ENCODE data around the gene AXIN1. TPM values are rescaled to one million over a fixed set of nuclear protein-coding genes. Genes with fewer than 3 reads are reported as not detected.
"Not testable (repeated sequence)": the region's sequence is repeated elsewhere in the genome, so short reads cannot be mapped to it uniquely, and the experiment has no call there.

AXIN1 gene
- polyA plus RNA-seq, 5 donors, result 12.0 to 23.1 (median 17.7) TPM

- no peak for DNase-seq
Measured at GRCh38 chr16:370979-371514, 18.5 kb upstream of the AXIN1 start.

DNA sequence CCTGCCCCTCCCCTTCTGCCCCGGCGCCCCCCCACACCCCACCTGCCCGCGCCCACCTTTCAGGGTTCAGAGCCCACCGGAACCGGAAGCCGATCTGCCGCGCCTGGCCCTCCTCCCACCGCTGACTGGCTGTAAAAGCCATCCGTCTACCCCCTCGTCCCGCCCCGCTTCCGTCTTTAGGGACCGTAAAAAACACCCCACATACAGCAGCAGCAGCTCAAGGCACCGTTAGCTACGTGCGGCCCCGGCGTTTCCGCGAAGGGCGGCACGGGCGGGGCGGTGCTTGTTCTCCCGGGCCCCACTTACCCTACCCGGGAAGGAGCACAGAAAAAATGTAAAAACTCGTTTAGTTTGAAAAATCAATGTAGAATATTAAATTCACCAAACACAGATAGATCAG is 17.9 kb upstream of the AXIN1 start, which contains the start of gene MRPL28:
MRPL28 (minus strand) TSS at position 96 of the 400 bp plus-strand sequence. CDS start 320 bp downstream, outside the sequence.
- peak; percentile 91 to 93 for DNase-seq

GRCh38 chr16:369866-370436 is 17.4 kb upstream of the AXIN1 start:
- DNase-seq, result no peak

GRCh38 chr16:369275-369865 is 16.8 kb upstream of the AXIN1 start:
- DNase-seq, result no peak

GRCh38 chr16:368388-369158 is 16.1 kb upstream of the AXIN1 start:
- DNase-seq, result no peak

GRCh38 chr16:367333-367903 is 14.9 kb upstream of the AXIN1 start:
- DNase-seq, result no peak

GRCh38 chr16:366476-366875 is 14.0 kb upstream of the AXIN1 start:
- no peak for DNase-seq

GRCh38 chr16:364595-365491 is 12.3 kb upstream of the AXIN1 start:
- DNase-seq, result no peak

DNA sequence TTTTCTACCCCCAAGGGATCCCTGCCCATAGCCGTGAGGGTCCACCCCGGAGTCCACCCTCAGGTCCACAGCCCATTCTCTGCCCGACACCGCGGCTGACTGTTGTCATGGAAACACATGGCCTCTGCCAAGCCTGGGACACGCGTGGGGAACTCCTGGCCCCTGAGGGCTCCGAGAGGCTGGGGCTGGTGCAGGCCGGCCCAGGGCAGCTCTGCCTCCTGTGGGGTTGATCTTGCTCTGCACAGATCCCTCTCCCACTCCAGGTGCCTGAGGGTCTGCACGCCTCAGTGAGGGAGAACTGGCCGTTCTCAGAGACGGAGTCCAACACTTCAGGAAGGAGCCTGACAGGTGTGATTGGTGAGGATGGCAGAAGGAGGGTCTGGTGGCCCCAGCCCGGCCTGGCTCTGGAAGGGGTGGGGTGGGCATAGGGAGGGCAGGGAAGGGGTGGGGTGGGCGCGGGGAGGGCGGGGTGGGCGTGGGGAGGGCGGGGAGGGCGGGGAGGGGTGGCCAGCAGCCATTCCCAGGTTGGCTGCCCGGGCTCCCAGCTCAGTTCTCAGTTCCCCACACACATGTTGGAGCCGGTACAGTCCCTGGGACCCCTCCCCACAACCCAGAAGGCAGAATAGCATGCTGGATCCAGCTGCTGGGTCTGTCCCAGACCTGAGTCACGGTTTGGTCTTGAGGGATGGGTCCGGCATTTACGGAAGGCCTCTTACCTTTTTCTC is 11.4 kb upstream of the AXIN1 start:
- no peak for DNase-seq

DNA sequence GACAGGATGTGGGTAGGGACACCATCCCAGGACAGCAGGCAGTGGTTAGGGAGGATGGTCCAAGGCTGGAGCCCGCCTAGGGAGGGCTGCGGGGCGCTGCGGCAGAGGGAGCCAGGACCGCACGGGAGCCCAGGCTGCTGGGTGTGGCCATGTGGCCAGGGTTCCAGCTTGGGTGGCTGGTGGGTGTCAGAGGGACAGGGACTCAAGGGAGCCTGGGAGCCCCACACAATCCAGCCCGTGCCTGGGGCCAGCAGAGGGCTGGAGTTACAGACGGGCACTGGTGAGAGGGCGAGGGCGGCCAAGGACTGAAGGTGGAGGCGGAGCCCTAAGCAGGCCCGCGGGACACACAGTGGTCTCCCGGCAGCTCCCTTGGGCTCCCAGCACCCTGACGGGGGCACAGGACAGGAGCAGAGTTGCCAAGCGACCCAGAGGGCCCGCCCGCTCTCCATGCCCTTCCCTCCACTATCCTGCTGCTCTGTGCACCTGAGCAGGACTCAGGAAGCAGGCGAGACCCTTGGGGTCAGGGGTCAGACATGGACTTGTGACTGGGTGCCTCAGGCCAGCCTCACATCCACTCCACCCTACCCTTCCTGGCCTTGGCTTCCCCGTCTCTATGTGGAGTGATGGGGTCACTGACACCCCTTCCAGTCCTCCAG is 10.7 kb upstream of the AXIN1 start:
- DNase-seq, result no peak

GRCh38 chr16:362702-362999 is 10.1 kb upstream of the AXIN1 start:
- not testable (repeated sequence) for DNase-seq

GRCh38 chr16:361872-362701 is 9.6 kb upstream of the AXIN1 start:
- no peak for DNase-seq

DNA sequence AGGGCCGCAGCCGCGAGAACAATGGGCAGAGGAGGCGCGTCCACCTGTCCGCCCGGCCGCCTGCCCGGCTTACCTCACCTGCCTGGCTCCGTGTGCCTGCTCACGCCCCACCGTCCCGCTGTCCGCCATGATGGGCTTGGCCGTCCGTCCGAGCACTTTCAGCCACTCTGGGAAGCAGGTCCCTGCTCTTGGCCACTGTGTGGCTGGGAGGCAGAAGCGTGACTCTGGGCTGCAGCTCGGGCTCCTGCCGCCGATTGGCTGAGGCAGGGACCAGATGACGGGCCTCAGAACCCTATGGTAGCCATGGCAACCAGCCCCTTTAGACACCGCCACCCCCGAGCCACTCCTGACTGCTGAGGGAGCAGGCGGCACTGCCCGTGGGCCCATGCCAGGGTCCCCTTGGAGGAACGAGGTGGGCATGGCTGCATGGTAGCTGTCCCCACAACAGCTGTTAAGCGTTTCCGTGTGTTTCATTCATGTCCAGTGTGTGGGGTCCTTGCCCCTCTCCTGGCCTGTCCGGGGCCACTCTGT is 8.9 kb upstream of the AXIN1 start:
- no peak for DNase-seq

- DNase-seq, result no peak
Measured at GRCh38 chr16:360698-361336, 8.3 kb upstream of the AXIN1 start.

- no peak for DNase-seq
Measured at GRCh38 chr16:359871-360697, 7.6 kb upstream of the AXIN1 start.

DNA sequence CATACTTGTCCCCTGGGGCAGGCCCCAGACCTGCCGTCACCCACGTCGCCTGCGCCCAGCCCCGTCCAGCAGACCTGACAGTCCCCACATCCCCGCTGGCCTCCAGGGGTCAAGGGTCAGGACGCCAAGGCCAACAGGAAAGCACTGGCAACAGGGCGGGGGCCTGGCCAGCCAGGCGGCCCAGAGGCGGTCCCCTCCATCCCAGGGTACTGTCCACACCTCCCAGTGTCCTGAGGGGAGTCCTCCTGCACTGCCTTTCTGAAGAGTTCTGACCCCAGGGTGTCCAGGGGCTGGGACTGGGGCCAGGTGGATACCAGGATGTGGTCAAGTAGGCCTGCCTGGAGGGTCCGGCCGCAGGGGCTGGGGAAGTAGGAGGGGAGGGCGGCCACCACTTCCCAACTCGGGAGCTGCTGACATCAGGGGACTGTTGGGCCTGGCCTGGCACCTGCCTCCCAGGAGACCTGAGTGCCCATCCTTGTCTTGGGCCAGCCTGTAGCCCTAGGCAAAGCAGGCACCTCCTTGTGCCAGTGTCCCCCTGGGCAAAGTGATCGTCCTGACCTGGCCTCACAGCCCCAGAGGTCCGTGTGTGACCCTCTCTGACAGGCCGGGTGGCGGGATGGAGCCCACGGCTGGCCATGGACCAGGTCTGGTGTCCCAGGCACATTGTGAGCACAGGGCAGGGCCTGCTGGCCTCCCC is 6.7 kb upstream of the AXIN1 start:
- DNase-seq, result no peak

DNA sequence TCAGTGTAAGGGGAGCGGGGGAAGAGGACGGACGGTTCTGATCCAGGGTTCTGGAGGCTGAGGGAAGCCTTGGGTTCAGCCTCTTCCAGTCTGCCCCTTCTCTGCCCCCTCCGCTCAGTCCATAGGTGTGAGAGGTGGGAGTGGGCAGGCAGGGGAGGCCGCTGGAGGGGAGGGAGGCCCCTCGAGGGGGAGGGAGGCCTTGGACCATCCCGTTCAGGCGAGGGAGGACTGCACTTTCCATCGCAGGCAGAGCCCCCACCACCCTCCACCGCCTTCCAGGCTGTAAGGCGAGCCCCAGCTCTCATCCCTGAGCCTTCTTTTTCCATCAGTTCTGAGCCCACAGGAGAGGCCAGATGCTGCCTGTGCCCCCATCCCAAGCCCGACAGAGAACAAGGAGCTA is 4.2 kb upstream of the AXIN1 start:
- DNase-seq, result no peak
